Kidney capillary endothelial cell (primary cell): ENCODE results near the gene HLCS.

Source experiments
- DNase-seq: peaks from one replicate; pipeline ENCODE4 v3.0.0-alpha.2; 2018; ENCODE audit warnings: low spot score

HLCS gene

DNA sequence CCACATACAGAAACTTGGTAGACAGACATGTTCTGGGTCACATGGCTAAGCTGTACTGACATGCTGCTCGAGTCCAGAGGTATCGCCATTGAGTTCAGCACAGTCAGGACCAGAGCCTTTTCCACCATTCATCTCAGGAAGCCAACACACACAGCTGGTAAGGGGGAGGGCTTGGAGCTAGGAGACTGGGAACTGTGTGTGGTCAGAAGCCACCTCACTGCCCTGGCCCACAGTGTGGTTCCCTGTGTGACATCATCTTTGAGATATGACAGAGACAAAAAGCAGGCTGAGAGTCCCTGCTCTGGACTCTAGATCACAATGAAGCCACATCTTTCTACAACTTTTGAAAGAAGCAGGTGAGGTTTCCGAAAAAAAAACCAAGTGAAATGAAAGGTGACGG is 160.4 kb downstream of the HLCS start:
- no peak for DNase-seq

DNA sequence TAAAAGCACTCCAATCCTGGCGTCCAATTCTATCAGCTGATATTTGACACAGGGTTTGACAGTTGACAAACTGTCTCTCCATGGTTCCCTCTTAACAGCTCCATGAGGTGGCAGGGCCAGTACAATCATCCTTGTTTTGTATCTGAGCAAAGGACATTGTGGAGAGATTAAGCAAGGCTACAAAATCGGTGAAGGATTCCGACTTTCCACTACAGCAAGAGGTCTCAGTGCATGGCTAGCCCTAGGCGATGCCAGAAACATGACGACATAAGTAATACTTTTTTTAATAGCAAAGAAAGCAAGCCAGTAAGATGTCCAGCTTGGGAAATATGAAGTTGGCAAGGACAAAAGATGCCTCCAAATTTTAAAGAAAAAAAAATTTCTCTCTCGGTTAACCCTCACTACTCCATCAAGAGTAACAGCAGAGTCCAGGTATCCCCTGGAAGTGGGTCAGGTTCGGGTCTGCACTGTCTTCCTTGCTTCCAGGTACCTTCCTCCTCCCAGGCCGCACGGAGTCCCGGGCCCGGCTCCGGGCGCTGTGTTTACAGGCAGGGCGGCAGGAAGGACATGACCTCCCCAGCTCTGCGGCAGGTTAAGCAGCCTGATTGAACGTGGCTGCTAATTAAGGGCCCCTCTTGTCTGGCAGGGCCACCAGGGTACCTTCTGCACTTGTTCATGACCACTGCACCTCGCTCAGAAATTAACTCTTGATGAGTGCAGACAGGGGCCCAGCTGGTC is 161.4 kb downstream of the HLCS start:
- no peak for DNase-seq

DNA sequence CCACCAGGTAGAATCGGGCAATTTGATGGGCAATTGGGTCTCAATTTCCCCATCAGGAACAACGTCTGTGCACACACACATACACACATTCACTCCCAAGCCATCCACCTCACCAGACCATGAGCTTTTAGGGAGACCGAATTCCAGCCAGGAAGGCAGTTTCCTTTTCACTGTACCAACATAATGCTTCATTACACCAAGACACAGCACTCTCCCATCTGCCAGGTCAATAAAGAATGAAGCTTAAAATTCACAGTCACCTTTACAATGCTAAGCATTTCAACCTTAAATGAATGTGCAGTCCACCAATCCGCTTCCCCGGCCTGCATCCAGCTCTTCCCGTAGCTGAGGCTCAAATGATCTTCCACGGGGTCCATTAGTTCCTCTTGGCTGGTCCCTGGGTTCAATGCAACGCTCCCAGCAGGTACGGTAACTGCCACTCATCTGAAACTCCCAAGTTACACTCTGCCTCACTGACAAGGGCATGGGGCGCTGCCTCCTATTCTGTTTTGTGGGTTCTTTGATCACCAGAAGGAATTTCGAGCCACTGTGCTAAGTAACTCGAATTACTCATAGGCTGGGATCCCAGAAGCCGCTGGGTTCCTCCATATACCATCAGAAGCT is 162.5 kb downstream of the HLCS start:
- DNase-seq, result no peak

DNA sequence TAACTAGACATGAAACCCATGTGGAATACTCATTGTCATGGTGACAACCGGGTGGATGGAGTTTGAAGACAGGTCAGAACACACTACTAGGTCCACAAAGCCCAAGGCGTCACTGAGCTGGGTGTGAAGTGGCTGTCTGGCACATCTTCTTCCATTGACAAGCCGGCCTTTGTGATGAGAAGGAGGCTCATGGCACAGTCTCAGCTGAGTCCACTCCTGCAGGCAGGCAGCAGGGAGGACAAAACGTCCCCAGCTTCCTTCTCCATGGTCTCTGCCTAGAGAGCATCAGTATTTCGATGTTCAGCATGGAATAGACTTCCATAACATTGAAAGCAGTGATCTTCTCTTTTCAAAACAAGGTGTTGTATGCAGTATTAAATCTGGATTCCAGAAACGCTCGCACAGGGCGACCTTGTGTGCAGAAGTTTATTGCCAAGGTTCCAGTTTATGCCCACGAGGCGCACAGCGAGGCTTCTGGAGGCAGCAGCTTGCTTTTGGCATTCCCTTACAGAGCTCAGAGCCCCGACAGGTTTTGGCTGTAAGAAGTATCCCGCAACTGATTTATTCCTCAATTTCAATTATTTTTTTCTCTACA is 163.3 kb downstream of the HLCS start:
- no peak for DNase-seq

DNA sequence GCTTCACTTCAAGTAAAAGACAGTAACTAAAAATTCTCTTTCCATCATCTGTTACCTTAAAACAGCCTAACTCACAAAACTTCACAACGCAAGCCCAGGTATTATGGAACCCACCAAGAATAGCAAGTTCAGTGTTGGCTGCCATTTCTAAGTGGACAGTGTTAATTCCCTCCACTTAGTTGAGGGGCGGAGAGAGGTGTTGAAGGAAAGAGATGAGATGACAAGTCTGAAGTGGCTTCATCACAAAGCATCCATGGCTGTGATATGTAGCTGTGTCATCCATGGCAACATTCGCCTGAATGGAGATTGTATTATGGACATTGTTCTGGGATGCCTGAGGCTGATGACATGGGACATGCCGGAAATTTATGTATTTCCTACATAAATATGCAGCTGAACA is 165.7 kb downstream of the HLCS start:
- no peak for DNase-seq

DNA sequence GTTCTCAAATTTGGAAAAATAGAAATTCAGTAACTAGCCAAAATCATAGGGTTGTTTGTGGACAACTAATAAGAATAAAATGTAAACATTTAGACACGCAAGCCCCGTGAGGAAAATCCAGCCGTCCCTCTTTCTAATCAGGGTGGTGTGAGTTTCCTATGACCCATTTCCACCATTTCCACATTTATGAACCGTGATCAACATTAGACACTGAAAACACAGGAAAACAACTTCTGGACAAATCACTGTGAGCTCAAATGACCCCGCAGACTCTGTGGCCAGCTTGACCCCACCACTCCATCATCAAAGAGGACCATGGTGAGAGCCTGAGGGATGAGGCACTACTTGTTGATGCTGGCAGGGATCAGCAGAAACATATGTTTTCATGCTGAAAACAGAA is 166.6 kb downstream of the HLCS start:
- DNase-seq, result no peak

DNA sequence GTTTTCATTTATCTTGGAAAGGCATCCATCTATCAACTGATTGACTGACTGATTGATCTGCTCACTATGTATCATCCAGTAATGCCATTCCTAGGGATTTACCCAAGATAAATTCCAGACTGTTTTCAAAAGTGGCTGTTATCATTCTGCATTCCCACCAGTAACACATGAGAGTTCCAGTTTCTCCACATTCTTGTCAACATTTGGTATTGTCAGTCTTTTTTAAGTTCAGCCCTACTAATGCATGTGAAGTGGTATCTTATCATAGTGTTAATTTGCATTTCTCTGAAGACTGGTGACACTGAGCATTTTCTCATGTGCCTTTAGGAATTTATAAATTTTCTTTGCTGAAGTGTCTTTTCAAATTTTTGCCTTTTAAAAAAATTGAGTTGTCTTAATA is 168.0 kb downstream of the HLCS start:
- DNase-seq, result no peak

DNA sequence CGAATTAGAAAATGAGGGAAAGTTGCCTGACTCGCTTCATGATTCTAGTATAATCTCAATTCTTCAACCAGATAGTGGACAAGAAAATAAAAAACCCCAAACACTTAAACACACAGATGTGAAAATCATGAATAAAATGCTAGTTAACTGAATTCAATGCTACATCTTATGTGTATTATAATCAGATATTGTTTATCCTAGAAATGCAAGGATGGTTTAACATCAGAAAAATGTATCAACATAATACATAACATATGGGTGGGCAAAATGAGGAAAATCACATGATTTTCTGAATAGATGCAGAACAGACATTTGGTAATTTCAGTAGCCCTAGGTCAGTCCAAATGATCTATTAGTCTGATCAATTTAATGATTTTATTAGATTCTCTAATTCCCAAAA is 170.4 kb downstream of the HLCS start:
- no peak for DNase-seq

DNA sequence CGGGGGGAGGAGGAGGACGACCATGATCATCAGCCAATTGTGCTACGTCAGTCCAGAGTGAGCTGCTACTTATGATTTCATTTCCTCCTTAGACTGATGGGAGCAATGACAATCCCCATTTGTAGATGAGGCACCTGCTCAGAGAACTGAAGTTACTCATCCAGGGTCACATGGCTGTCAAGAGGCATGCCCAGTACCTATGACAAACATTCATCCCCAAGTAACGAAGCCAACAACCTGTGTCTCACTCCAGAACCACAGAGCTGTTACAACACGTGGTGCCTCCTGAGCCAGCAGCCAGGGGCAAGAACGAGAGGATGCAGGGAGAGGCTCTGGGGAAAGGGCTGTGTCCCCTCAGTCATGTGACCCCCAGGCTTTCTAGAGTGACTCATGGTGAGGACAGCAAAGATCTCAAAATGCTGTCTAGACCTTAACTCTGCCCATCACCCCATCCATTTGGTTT is 173.9 kb downstream of the HLCS start:
- DNase-seq, result peak; percentile 29

DNA sequence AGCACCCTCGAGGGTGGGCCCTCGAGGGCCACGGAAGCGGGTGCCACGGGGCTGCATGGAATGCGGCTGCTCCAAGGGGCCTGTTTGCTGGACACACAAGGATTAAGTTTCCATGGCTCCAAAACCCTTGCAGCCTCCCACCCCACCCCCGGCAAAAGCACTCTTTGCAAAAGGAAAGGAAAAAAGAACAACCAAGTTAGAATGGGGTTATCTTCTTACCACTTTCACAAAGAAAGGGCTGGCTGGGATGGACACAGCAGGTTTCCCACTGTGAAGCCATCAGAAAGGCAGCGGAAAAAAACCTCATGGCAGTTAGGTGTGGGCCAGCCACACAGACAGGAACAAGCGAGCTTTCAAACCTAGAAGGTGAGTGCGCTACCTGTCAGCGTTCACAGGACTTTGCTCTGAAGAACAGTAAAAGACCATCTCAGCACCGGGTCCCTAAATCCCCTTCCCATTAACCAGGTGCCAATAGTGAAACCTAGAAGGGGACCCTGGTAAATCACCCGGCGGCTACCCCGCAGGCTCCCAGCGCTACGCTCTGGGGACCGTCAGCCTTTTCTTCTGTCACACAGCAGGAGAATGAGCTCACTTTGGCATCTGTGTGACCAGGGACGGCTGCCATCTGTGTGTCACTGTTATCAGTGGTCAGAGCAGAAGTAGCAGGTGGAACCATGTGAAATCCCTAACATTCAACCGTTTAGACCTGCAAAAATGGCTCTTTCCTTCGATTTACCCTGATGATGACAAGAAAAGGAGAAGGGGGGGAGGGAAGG is 174.6 kb downstream of the HLCS start:
- no peak for DNase-seq

DNA sequence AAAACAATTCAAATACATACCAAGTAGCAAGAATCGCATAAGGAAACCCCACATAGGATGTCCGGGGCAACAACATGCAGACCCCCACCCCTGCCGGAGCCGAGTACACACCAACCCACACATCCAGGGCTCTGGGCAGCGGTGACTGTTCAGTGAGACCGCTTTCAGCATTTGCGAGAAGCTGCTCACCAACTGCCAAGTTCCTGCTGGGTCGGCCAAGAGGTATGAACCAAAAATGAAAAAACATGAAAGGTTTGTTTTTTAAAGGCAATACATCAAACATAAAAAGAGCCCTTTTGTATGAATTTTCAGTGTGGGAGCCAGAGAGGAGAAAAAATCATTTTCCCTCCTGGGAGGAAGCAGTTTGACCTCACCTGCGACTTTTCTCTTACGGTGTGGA is 175.3 kb downstream of the HLCS start:
- DNase-seq, result no peak

DNA sequence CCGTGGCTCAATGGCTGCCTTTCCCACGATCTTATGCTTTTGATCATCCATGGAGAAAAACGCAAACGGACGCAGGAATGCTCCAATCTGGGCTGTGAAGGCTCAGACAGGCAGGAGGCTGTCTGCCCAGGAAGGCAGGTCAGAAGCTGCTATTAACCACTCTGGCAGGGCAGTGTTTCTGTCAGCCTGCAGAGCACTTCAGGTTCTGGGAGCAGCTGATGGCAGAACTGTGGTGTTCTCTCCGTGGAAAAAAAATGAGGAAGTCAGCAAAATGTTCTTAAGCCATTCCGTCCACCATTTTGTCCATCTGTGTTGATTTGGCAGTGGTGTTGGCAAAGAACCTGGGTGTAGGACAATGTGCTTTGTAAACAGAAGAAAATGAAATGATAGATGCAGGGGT is 175.9 kb downstream of the HLCS start:
- DNase-seq, result no peak

DNA sequence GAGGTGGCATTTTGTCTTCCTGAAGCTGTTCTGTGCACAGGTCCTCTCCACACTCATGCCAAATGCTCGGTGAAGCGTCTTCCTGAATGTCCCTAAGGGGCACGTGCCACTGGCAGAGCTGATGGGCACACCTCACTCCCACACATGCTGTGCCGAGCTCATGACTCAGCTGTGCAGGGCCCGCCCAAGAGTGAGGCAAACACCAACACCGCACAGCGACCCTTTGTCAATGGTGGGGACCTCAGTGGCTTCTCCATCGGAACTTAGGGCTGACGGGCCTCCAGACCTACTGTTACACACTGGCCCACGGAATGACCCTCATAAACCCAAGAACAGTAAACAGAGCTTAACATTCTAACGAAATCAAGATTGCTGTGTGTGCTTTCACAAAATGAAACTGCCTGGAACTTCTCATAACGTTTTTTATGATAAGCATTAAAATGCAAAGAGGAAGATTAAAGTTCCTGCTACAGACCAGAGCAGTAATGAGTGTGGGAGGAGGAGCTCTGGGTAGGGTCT is 178.3 kb downstream of the HLCS start:
- no peak for DNase-seq

DNA sequence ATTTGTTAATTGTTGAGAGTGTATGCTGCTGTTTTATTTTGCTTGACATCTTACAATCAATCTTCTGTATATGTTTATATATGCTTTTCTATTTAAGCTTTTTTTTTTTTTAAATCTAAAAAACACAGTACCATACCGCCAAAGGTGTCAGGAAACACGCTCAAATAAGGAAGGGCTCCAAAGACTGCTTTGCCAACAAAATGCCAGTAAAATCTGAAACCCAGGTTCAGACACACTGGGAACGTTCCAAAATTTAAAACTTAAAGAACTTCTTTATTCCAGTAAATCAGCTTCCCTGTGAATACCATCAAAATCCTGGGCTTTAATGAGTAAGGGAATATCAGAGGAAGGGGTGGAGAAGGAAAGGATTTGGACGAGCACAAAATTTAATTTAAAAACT is 180.3 kb downstream of the HLCS start:
- DNase-seq, result no peak

DNA sequence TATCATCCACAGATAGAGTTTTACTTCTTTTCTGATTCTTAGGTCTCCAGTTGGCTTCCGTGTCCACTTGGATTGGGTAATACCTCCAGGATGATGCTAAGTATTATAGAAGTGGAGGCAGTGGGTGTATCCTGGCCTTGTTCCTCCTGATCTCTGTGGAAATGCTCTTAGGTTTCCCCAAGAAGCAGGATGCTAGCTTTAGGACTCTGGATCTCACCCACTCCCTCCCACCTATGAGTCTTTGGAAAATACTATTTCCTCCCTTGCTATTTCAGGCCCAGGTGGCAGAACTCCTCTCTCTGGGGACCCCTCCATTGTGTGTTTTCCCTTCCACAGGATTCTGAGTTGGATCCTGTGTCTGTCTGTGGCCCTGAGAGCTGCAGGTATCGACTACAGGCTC is 180.9 kb downstream of the HLCS start:
- no peak for DNase-seq

DNA sequence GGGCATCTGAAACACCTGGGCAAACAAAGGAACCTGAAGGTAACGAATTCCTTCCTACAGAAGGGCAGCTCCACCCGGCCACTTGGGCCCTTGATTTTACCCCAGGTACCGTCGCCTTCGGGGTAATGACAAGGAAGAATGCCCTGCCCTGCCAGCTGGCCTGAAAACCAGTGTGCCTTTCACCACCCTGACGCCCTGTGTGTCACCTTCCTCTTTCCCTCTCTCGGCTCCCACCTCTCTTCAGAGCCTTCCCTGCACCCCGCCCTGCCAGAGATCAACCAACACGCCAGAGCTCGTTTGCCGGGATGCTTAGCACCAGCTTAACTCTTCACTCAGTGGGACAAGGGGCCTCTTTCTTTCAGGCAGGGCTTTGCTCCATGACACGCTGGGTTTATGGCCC is 181.5 kb downstream of the HLCS start:
- no peak for DNase-seq

DNA sequence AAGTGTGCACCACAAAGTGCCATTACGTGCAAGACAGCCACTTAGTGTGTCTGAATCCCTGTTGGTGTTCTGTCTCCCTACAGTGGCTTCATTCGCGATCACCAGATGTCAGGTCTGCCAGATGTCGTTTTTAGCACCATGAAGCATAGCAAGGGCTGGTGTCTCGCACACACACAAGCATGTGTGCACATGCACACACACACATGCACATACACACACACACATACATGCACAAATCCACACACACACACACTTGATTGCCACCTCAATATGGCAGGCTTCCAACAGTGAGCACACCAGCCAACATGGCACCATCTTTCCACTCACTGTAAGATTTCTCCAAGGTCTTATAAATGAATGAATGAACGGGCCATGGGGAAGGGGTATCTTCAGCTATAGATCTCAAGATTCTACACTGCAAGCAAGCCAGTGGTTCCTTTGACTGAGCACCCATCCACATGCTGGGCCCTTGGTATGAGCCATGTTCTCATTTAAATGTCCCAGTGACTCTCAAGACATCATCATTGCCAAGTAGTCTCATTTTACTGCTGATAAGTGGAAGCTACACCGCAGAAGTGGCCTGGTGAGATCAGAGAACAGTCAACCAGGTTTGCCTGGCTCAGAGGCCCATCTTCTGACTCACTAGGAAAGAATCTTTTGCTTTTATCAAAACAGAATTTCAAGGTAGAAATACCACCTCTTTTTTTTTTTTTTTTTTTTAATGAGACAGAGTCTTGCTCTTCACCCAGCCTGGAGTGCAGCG is 182.7 kb downstream of the HLCS start:
- DNase-seq, result no peak

DNA sequence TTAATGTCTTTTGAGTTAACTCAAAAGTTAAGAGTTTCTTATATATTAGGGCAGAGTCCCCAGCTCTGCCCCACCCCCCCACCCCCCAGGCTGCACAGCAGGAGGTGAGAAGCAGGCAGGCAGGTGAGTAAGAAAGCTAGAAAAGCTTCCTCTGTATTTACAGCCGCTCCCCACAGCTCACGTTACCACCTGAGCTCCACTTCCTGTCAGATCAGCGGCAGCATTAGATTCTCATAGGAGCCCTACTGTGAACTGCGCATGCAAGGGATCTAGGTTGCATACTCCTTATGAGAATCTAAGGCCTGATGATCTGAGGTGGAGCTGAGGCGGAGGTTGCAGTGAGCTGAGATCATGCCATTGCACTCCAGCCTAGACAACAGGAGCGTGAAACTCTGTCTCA is 185.6 kb downstream of the HLCS start:
- DNase-seq, result no peak

DNA sequence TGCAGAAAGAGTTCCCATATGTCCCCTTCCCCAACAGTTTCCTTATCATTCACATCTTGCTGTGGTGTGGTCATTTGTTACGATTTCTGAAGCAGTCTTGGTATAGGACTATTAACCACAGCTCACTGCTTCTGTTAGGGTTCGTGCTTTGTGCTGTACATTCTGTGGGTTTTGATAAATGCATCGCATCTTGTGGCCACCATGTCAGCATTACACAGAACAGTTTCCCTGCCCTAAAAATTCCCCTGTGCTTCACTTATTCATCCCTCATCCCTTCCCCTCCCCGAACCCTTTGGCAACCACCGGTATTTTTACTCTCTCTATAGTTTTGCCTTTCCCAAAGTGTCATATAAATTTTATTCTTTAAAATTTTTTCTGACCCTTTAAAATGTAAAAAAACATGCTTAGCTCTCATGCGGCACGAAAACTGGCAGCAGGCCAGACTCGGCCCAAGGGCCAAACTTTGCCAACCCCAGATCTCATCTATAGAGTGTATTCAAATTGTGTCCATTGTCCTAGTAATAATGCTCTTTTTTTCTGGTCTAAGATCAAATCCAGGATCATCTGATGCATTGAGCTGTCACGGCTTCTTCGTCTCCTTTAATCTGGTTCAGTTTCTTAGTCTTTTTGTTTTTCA is 189.4 kb downstream of the HLCS start:
- DNase-seq, result no peak

DNA sequence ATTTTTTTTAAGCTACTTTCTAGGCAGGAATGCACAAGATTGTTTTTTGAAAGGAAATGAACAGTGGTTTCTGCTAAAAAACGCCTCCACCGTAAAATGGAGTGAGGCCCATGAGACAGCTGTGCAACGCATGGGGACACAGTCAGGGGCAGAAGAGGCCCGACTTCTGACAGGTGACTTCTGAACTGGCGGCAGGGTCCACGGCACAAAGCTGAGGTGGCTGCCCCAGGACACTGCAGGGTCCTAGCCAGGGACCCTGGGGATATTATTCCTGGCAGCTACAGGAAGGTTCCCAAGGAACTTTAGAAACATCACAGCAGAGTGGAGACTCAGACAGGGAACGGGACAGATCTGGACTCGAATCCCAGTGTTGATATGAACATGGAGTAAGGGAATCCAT is 192.5 kb downstream of the HLCS start:
- DNase-seq, result no peak

DNA sequence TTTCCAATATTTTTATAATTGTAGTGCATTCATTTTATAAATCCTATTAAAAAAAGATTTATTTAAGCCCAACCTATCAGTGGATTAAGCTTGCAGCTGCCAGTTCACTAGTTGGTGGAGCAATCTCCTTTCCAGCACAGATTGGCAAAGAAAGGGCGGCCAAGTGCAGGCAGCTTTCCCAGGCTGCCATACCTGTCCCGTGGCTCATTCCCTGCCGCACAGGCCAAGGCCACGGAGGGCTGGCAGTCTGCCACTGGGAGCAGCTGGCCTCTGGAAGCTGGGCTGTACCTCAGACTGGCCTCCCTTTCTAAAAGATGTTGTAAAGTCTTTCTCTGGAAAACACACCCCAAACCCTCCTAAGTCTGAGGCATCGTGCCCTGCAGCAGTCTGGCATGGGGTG is 193.4 kb downstream of the HLCS start:
- no peak for DNase-seq
